Hematopoietic multipotent progenitor cell treated with erythropoietin and hydrocortisone succinate and interleukin-3 and kit ligand, for 8 days (in vitro differentiated cells): Measurements from ENCODE around the gene STAB1.

Experiments
- DNase-seq: peaks from one replicate; pipeline ENCODE4 v3.0.0-alpha.2; 2015

The STAB1 gene

GRCh38 chr3:52507359-52507758, 12.2 kb downstream of the STAB1 start:
- DNase-seq = no peak

GRCh38 chr3:52509753-52510328, 14.7 kb downstream of the STAB1 start:
- no peak for DNase-seq

- DNase-seq = no peak
Observed at GRCh38 chr3:52511509-52511908, 16.4 kb downstream of the STAB1 start.

- DNase-seq = no peak
Observed at GRCh38 chr3:52512105-52512504, 17.0 kb downstream of the STAB1 start.

GRCh38 chr3:52512727-52513126, 17.6 kb downstream of the STAB1 start:
- no peak for DNase-seq

- DNase-seq = no peak
Observed at GRCh38 chr3:52513281-52513680, 18.1 kb downstream of the STAB1 start.

- no peak for DNase-seq
Observed at GRCh38 chr3:52514576-52514975, 19.4 kb downstream of the STAB1 start.

GRCh38 chr3:52515192-52515591, 20.1 kb downstream of the STAB1 start:
- no peak for DNase-seq

- no peak for DNase-seq
Observed at GRCh38 chr3:52516509-52517195, 21.5 kb downstream of the STAB1 start.

GRCh38 chr3:52517796-52518722, 22.9 kb downstream of the STAB1 start:
- no peak for DNase-seq

- no peak for DNase-seq
Observed at GRCh38 chr3:52518723-52519444, 23.7 kb downstream of the STAB1 start.

GRCh38 chr3:52519445-52520140, 24.5 kb downstream of the STAB1 start:
- no peak for DNase-seq

- DNase-seq = no peak
Observed at GRCh38 chr3:52520141-52520667, 25.1 kb downstream of the STAB1 start.

GRCh38 chr3:52520716-52521487, 25.8 kb downstream of the STAB1 start:
- no peak for DNase-seq

- no peak for DNase-seq
Observed at GRCh38 chr3:52521488-52521824, 26.3 kb downstream of the STAB1 start.

GRCh38 chr3:52521881-52522650, 26.9 kb downstream of the STAB1 start:
- DNase-seq = no peak

GRCh38 chr3:52522651-52523251, 27.6 kb downstream of the STAB1 start:
- DNase-seq = no peak

- DNase-seq = no peak
Observed at GRCh38 chr3:52523386-52524257, 28.5 kb downstream of the STAB1 start.

GRCh38 chr3:52524258-52524751, 29.2 kb downstream of the STAB1 start:
- no peak for DNase-seq
